IPS-NIHi7 (cell line): Measurements from ENCODE around the gene SLC1A4.
"Not testable (repeated sequence)": the region's sequence is repeated elsewhere in the genome, so short reads cannot be mapped to it uniquely, and the experiment has no call there.

Experiments
- DNase-seq: peaks from one replicate; pipeline ENCODE4 v3.0.0; 2012; ENCODE audit warnings: mixed read lengths; ENCODE audit errors: extremely low spot score

SLC1A4 gene

DNA sequence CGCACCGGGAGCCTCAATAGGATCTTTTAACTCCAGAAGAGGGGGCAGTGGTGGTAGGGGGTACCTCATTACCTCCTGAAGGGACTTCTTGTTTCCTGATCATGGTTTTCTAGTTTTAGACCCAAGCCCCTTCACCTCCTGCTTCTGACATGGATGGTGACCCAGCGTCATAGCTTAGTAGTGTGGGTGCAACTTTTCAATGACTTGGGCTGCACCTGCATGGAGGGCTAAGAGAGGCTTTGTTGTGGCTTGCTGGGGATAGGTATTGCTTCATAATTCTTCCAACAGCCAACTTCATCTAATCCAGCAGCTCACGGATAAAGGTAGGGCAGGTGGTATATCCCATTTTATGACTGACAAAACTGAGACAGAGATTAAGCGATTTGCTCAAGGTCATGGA lies 3.0 kb downstream of the SLC1A4 start:
- no peak for DNase-seq

DNA sequence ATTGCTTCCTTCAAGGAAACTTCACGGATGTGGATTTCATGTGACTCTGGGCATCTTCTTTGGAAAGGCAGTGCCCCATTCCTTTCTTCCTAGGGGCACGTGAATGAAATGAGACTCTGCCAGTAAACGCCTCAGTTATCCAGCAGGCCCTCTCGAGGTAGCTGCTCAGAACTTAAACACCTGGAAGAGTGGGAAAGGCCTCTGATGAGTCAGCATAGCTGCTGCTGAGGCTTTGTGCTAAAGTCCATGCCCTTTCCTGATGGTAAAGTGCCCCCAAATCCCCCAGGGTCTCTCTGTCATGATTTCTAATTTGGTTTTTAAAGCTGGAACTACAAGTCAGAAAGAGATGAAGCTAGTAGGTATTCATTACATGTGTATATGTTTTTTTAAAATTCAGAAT lies 3.8 kb downstream of the SLC1A4 start:
- no peak for DNase-seq

GRCh38 chr2:64995041-64995440 lies 5.8 kb downstream of the SLC1A4 start:
- no peak for DNase-seq

DNA sequence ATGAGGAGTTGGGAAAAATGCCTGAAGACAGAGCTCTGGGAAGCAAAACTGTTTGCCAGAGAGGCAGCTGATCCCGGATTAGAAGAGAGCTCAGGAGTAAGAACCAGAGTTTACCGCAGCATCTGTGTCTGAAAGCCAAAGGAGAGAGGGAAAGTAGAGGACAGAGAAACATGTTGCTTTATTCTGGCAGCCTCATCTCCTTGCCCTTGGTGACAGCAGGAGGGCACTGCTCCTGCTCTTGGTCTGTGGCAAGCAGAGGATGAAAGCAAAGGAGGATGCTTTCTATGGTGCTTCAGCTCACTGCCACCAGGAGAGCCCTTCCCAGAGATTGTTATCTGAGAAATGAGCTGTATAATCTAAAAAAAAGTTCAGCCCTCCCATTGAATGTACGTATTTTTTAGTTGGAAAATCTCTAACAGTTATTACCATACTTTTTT lies 7.7 kb downstream of the SLC1A4 start:
- DNase-seq, result no peak

DNA sequence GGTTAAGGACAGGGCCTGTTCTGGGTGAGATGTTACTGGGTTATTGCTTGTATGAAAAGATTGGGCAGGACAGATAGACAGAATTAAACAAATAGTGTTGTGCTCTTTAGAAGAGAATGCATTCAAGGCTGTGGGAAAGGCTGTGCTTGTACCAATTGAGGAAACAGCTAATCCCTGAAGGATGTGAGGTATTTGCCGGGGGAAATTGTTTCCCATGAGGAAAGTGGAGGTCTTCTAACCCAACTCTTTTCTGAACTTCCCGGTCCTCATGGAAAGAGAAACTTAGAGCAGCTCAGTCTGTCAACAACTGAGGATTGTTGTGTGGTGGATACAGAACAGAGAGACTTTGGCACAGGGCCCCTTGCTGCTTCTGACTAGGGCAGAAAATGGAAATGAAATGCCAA lies 9.5 kb downstream of the SLC1A4 start:
- no peak for DNase-seq

GRCh38 chr2:64999754-65000153 lies 10.6 kb downstream of the SLC1A4 start:
- DNase-seq, result no peak

GRCh38 chr2:65000644-65001043 lies 11.4 kb downstream of the SLC1A4 start:
- no peak for DNase-seq

DNA sequence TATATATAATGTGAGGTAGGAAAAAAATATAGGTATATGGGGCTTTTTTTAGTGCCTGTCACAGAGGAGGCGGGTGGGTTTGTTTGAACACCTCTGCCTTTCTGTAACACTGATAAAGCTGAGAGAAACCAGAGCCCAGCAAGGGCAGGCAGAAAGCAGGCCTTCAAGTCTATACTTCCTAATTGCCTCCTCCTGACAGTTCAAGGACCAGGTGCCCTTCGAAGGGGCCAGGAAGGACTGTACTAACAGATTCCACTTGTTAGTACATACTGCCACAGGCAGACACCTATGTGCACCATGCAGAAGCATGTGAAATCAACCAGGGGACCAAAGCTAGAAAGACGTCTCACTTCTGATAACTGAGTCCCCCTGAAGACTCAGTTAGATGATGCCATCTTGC lies 13.8 kb downstream of the SLC1A4 start:
- DNase-seq, result no peak

GRCh38 chr2:65004232-65004631 lies 15.0 kb downstream of the SLC1A4 start:
- not testable (repeated sequence) for DNase-seq

DNA sequence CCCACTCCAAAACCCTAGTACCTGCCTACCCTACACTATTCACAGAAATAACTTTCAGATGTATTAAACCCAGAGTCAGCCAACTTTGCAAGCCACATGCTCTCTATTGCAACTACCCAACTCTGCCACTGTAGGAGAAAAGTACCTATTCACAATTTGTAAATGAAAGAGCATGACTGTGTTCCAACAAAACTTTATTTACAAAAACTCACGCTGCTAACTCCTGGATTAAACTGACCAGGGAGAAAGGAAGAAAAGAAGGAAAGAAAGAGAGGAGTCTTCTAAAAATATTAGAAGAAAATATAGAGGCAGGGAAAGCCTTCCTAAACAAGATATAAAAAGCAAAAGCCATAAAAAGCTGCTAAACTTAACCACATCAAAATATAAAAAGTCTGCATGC lies 24.6 kb downstream of the SLC1A4 start:
- DNase-seq, result no peak

DNA sequence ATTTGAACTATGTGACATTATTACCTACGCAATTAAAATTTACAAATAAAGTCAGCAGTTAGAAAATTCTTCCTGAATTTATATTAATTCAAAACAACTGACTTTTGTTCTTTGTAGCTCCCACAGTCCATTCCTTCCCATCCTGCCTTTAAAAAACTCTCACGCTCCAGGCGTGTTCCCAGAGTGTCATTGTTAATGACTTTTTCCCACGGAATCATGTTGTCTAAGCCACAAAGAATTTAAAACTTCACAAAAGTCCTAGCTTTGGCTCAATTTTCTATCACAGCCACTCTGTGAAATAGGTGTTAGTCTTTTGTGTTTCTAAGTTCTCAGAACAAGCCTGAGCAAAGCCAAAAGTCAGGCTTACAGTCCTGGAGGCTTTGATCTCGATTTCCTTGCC lies 26.5 kb downstream of the SLC1A4 start:
- no peak for DNase-seq

DNA sequence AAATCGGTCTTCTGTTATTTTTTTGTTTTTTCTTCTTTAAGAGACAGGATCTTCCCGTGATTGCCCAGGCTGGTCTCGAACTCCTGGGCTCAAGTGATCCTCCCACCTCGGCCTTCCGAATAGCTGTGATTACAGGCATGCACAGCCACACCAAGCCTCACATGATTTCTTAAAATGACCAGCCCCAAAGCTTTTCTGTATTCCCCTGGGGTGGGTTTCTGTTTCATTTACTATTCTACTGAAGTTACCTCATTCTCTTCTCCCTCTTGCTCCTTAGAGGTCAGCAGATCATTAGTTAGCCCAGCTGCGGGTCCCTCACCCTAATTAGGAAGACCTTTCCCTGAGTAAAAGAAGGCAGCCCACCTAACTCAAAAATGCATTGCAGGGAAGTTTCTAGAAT lies 27.6 kb downstream of the SLC1A4 start:
- no peak for DNase-seq

DNA sequence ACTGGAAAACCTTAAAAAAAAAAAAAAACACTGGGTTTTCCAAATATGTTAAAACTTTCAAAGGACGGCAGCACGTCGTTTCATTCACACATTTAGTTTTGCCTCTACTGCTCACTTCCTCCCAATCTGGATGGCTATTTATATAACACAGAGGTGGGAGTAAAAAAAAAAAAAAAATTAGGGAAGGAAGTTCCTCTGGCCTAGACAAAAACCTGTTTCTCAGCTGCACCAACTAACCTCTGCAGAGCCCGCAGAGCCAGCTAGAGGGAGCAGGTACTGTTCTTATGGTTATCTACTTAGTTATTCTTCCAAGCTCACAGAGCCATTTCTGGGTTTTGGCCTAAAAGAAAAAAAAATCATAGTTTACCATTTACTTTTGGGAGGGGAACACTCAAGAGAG lies 28.1 kb downstream of the SLC1A4 start:
- DNase-seq, result peak; percentile 52

- DNase-seq, result no peak
These were observed 29.0 kb downstream of the SLC1A4 start for GRCh38 chr2:65018141-65018582.

DNA sequence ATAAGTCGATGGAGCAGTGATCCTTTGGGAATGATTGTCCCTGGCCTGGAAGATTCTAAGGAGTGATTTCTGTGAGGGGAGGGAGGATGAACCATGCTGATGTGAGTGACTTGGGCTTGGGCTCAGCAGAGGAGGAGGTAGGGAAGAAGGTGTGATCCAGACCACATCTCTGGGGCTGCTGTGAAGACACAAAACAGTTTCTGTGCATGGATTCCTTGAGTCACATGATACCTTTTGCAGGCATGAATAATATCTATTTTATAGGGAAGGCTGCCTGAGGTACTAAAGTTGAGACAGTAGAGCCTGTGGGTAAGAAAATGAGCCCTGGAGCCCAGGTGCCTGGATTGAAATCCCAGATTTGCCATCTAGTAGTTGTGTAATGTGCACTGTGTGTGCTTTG lies 29.8 kb downstream of the SLC1A4 start:
- DNase-seq, result no peak

GRCh38 chr2:65019675-65020195 lies 30.5 kb downstream of the SLC1A4 start:
- no peak for DNase-seq

DNA sequence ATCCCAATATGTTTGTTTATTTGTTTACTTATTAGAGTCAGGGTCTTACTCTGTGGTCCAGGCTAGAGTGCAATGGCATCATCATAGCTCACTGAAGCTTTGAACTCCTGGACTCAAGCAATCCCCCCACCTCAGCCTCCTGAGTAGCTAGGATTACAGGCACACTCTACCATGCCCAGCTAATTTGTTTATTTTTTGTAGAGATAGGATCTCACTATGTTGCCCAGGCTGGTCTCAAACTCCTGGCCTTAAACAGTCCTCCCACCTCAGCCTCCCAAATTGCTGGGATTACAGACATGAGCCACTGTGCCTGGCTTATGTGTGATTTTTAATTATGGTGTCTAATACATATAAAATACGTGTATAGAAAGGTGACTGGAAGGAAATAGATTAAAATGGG lies 31.1 kb downstream of the SLC1A4 start:
- DNase-seq, result not testable (repeated sequence)

DNA sequence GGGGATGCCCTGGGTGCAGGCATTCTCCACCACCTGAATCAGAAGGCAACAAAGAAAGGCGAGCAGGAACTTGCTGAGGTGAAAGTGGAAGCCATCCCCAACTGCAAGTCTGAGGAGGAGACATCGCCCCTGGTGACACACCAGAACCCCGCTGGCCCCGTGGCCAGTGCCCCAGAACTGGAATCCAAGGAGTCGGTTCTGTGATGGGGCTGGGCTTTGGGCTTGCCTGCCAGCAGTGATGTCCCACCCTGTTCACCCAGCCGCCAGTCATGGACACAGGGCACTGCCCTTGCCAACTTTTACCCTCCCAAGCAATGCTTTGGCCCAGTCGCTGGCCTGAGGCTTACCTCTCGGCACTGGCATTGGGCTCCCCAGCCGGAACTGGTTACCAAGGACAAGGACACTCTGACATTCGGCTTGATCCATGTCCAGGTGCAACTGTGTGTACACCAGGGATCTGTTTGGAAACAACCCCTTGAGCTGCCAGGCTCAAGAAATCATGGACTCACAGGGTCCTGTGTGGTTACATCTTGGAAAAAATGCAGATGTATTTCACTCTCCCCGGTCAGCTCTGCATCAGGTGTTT lies 31.8 kb downstream of the SLC1A4 start:
- DNase-seq, result no peak

- DNase-seq, result no peak
These were observed 32.5 kb downstream of the SLC1A4 start for GRCh38 chr2:65021709-65022108.

DNA sequence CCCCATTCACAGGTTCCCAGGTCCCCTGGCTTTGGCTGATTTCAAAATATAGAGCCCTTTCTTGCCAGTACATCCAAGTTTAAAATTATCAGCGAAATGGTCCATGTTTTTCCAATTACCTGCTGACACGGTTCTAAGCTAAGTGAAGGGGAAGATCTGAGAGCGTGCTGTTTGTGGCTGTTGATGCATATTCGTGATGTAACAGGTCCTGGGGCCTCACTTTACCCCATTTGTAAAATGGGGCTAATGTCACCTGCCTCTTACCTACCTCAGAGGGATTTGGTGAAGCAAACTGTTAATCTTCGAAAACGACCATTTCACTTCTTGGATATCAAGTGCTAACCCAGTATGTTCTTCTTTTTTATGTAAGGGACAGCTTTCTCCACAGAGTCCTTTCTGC lies 33.0 kb downstream of the SLC1A4 start:
- DNase-seq, result no peak

GRCh38 chr2:65023742-65024141 lies 34.5 kb downstream of the SLC1A4 start:
- no peak for DNase-seq

GRCh38 chr2:65024149-65024829 lies 35.1 kb downstream of the SLC1A4 start:
- no peak for DNase-seq

DNA sequence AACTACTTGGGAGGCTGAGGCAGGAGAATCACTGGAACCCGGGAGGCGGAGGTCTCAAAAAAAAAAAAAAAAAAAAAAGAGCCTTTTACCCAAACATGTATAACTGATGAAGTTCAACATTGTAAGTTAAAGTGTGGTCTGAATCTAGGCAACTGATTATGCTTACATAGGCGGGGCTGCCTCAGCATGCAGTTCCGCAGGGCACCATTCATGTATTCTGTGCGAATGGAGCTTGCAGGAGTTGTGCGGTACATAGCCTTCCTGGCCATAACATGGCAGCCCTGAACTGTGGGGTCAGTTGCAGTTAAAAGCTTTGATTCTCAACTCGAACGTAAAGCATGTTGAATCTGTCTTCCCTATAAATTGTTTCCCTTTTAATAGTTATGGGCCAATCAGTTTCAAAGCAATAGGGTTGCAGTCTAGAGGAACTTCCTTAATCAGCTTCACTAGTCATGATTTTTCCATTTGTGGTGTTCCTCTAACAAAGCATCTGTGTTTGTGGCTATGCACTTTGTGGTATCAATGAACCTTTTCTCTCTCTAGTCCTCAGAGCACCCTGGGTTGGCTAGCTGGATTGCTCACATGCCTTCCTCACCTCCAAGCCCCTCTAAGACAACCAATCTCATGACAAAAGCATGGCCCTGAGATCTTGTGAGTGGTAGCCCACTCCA lies 36.4 kb downstream of the SLC1A4 start:
- DNase-seq, result no peak
